GM12878 (cell line): ENCODE data around the gene SAMD4A. TPM values are rescaled to one million over a fixed set of nuclear protein-coding genes. Genes with fewer than 3 reads are reported as not detected.

ENCODE experiments used
- ATAC-seq: fragments of 200-7000 bp; cut with Tn5 transposase; 3 replicates; pipeline ENCODE4 v1.9.1; 2020; ENCODE audit warnings: mild to moderate bottlenecking, moderate library complexity
- BruUV-seq: library from RNA; stranded (reverse); fragments of 400-500 nt; replicated peaks from 2 replicates; lab custom pipeline; 2021; lab: Mats Ljungman, UMichigan
- CTCF ChIA-PET: fragments of 300-600 bp; sonication (Branson Sonifier 250); formaldehyde crosslinking; extraction: SDS; loops from one replicate; lab custom pipeline; 2021; ENCODE audit warnings: inconsistent platforms; lab: Yijun Ruan, JAX
- POLR2A ChIA-PET: fragments of 350-600 bp; formaldehyde crosslinking; extraction: SDS; loops from one replicate; lab custom pipeline; 2021; ENCODE audit warnings: inconsistent platforms; lab: Charles Lee
- RAD21 ChIA-PET: fragments of 300-600 bp; sonication (Branson Sonifier 250); formaldehyde crosslinking; loops from one replicate; lab custom pipeline; 2023; ENCODE audit warnings: antibody characterized with exemption; ENCODE audit not compliant: unreplicated experiment; lab: Charles Lee
- SMC1A ChIA-PET: fragments of 300-600 bp; sonication (Branson Sonifier 250); formaldehyde crosslinking; loops from one replicate; lab custom pipeline; 2023; ENCODE audit not compliant: unreplicated experiment, uncharacterized antibody; lab: Charles Lee
- DNase-seq: peaks from one replicate; pipeline ENCODE4 v3.0.0-alpha.2; 2011; ENCODE audit warnings: low read depth, low spot score
- FAIRE-seq: peaks from 3 replicates; lab custom pipeline; 2011; peaks lifted over from hg19 to GRCh38; lab: Jason Lieb, UNC
- H2AFZ ChIP-seq: 2 replicates; pipeline ENCODE4 v1.6.0; 2011; ENCODE audit warnings: low read depth, low read length, control low read depth; ENCODE audit not compliant: control insufficient read depth
- H3K27ac ChIP-seq: 2 replicates; pipeline ENCODE4 v1.5.1; 2011; ENCODE audit warnings: control low read depth; ENCODE audit not compliant: control insufficient read depth, insufficient read depth
- H3K27me3 ChIP-seq, 2 experiments: replicated peaks in 1 of 2; 2 replicates each; pipeline versions ENCODE4 v1.6.0 to v1.6.1; 2011; ENCODE audit warnings: low read length in 1 of 2; ENCODE audit not compliant: control insufficient read depth in 2 of 2, insufficient read depth in 2 of 2
- H3K36me3 ChIP-seq, 2 experiments: 2 replicates each; pipeline ENCODE4 v1.5.1; 2011; ENCODE audit warnings: low read length in 1 of 2; ENCODE audit not compliant: control insufficient read depth in 2 of 2, insufficient read depth in 2 of 2
- H3K4me1 ChIP-seq: 2 replicates; pipeline ENCODE4 v1.6.1; 2011; ENCODE audit warnings: mild to moderate bottlenecking, low read length, moderate library complexity, mixed read lengths; ENCODE audit not compliant: control insufficient read depth, insufficient read depth
- H3K4me2 ChIP-seq: 2 replicates; pipeline ENCODE4 v1.6.0; 2011; ENCODE audit warnings: control low read depth; ENCODE audit not compliant: control insufficient read depth, insufficient read depth
- H3K4me3 ChIP-seq: fragments of 200-600 bp; sonication (generic); 2 replicates; pipeline ENCODE4 v1.5.1; 2016
- H3K79me2 ChIP-seq: 2 replicates; pipeline ENCODE4 v1.6.0; 2011; ENCODE audit warnings: low read length; ENCODE audit not compliant: control insufficient read depth, insufficient read depth
- H3K9ac ChIP-seq: 2 replicates; pipeline ENCODE4 v1.8.0; 2011; ENCODE audit warnings: low read length, control low read depth, mixed read lengths; ENCODE audit not compliant: control insufficient read depth, insufficient read depth
- H3K9me3 ChIP-seq: replicated peaks from 3 replicates; pipeline ENCODE4 v1.5.1; 2011; ENCODE audit warnings: mild to moderate bottlenecking, low read length; ENCODE audit not compliant: control insufficient read depth, insufficient read depth
- H4K20me1 ChIP-seq: 2 replicates; pipeline ENCODE4 v1.6.0; 2011; ENCODE audit not compliant: control insufficient read depth, insufficient read depth
- BRCA1 ChIP-seq: IDR thresholded peaks from 2 replicates; pipeline ENCODE4 v1.6.1; 2011; ENCODE audit warnings: low read depth, low read length, improper control_type of control experiment
- CUX1 ChIP-seq: IDR thresholded peaks from 2 replicates; pipeline ENCODE4 v1.6.1; 2012; ENCODE audit warnings: improper control_type of control experiment, low read depth, low read length; ENCODE audit not compliant: insufficient replicate concordance
- ESRRA ChIP-seq: IDR thresholded peaks from 2 replicates; pipeline ENCODE4 v1.6.1; 2012; ENCODE audit warnings: mild to moderate bottlenecking, low read length, improper control_type of control experiment
- HDGF ChIP-seq: fragments of 450-650 bp; IDR thresholded peaks from 2 replicates; pipeline ENCODE4 v1.6.1; 2016; ENCODE audit warnings: antibody characterized with exemption
- JUND ChIP-seq: IDR thresholded peaks from 2 replicates; pipeline ENCODE4 v1.6.1; 2012; ENCODE audit warnings: low read depth, mild to moderate bottlenecking, low read length, improper control_type of control experiment, moderate library complexity
- MEF2A ChIP-seq: IDR thresholded peaks from 2 replicates; pipeline ENCODE4 v1.6.1; 2011; ENCODE audit warnings: low read depth, mild to moderate bottlenecking, low read length, moderate library complexity; ENCODE audit not compliant: insufficient read depth
- RELA ChIP-seq: fragments of 450-650 bp; IDR thresholded peaks from 2 replicates; pipeline ENCODE4 v1.8.0; 2014; ENCODE audit warnings: borderline replicate concordance; ENCODE audit not compliant: partially characterized antibody
- SMARCA5 ChIP-seq: fragments of 450-650 bp; IDR thresholded peaks from 2 replicates; pipeline ENCODE4 v1.6.1; 2017; ENCODE audit warnings: mild to moderate bottlenecking
- ZNF384 ChIP-seq: IDR thresholded peaks from 2 replicates; pipeline ENCODE4 v1.6.1; 2012; ENCODE audit warnings: low read depth, mild to moderate bottlenecking, low read length, improper control_type of control experiment, borderline replicate concordance
- WGBS: methylation state at CpG from one replicate; pipeline ENCODE4 v1.1.6; 2016; ENCODE audit warnings: low lambda C conversion rate; ENCODE audit not compliant: insufficient replicate concordance, insufficient coverage; ENCODE audit errors: missing lambda C conversion rate; 5-methylcytosine and 5-hydroxymethylcytosine counted together
- in situ Hi-C: fragments of 300-500 bp; cut with MboI; formaldehyde crosslinking; loops from 9 replicates; pipeline ENCODE4 v1.14.3; 2018; ENCODE audit warnings: mixed read lengths
- intact Hi-C: fragments of 100-400 bp; cut with micrococcal nuclease; formaldehyde crosslinking; loops from one replicate; pipeline ENCODE4 v1.14.2; 2022; ENCODE audit not compliant: unreplicated experiment
- polyA plus RNA-seq, 11 experiments: library from polyadenylated mRNA; depleted of rRNA in 4 of 11; unstranded in 6 of 11; stranded (reverse) in 5 of 11; fragments of >200 nt; fragmentation: Nextera tagmentation in 4 of 11; fragmentation: Illumina TruSeq in 1 of 11; extraction: Ambion mirVana in 4 of 11; extraction: Trizol in 1 of 11; gene quantifications; 1 replicate in 1 of 11; 2 replicates in 10 of 11; pipeline versions ENCODE4 v1.2.1 to v1.2.3, GENCODE V29; 2011 to 2016; ENCODE audit warnings: inconsistent platforms in 2 of 11, missing spikeins in 2 of 11, low read depth in 1 of 11
- total RNA-seq, 4 experiments: library from RNA; depleted of rRNA in 3 of 4; stranded (reverse); fragments of >200 nt in 3 of 4; fragmentation: Illumina TruSeq in 1 of 4; extraction: Trizol in 1 of 4; gene quantifications; 2 replicates each; pipeline versions ENCODE4 v1.2.1 to v1.2.3, GENCODE V29; 2013 to 2021

The SAMD4A gene
- total and polyA plus RNA-seq, 10 of the 15 experiments (the other 5 are each of a cell fraction or from before 2014, with no cell fraction given) = 0.05 to 0.56 (median 0.31) TPM

DNA sequence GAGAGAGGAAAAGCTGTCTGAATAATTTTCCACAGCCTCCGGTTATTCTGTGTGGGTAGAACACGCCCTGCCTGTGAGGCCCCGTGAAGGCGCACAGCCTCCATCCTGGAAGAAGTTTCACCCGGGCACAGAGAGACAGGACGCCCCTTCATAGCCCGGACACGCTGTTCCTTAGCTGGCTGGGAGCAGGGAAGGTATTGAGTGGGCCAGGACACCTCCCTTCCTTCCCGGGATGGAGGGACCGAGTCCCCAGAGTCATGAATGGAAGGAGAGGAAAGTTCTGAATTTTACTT, 200.2 kb downstream of the SAMD4A start:
- FAIRE-seq (no peak), ATAC-seq (no peak), DNase-seq (no peak)
- Histone ChIP-seq H3K9ac (no peak overlapping the region), H3K4me2 (no peak overlapping the region), H3K27ac (no peak overlapping the region), H2AFZ (no peak overlapping the region), H3K79me2 (no peaks in the 10 kb centered on the region), H3K36me3 (no peaks in the 10 kb centered on the region), H4K20me1 (no peaks in the 10 kb centered on the region), H3K4me1 (no peaks in the 10 kb centered on the region), H3K9me3 (no peaks in the 10 kb centered on the region), H3K4me3 (no peak overlapping the region), H3K27me3 (no peaks in the 10 kb centered on the region)
- no TSS peak for BruUV-seq
- ChIA-PET RAD21 (no interaction called here), POLR2A (no interaction called here), SMC1A (no interaction called here), CTCF (no interaction called here)
- TF ChIP-seq MEF2A = no peak
- no peak for TF ChIP-seq HDGF
- no peak for TF ChIP-seq SMARCA5
- TF ChIP-seq ZNF384 = no peak
- no peak for TF ChIP-seq BRCA1
- TF ChIP-seq JUND = no peak
- no peak for TF ChIP-seq CUX1
- no peak for TF ChIP-seq ESRRA
- no peak for TF ChIP-seq RELA
- intact Hi-C loops = no loop called here
- in situ Hi-C loops = no loop called here
- 86% methylated on average over 10 of the region's 10 CpGs for WGBS
